NAMALWA (cell line): Measurements from ENCODE around the gene ASB4.
"Not testable (repeated sequence)": the region's sequence is repeated elsewhere in the genome, so short reads cannot be mapped to it uniquely, and the experiment has no call there.

ENCODE experiments used
- DNase-seq: peaks from one replicate; pipeline ENCODE4 v3.0.0-alpha.2; 2015; ENCODE audit warnings: low spot score

The ASB4 gene

GRCh38 chr7:95485391-95486123, at the start of gene ASB4:
ASB4 (plus strand) TSS chr7:95485943; CDS start chr7:95485972, 29 bp downstream.
- DNase-seq: no peak

- no peak for DNase-seq
Measured at GRCh38 chr7:95436407-95436806, 49.3 kb upstream of the ASB4 start.

DNA sequence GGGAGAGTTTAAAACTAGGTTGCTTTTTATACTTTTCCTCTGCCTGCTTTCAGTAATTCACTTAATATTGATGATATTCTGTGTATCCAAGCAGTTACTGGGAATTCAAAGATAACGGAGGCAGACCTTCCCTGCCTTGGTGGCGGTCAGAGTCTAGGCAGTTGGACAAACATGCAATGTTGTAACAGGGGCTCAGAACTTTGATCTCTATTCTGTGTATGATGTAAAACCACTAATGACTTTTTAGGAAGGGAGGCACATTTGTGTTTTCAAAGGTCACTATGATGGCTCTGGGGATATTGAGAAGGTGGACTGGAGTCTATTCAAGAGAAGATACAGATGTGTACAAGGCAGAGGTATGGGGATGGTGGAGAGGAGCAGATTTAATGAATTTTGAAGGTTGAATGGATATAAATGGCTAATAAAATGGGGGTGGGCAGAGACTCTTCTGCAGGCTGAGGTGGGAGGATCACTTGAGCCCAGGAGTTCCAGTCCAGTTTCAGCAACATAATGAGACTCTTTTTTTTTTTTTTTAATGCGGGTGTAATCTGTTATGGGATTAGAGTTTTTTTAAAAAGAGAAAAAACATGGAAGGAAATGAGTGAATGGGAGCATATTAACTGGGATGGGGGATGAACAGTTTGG, 45.2 kb upstream of the ASB4 start:
- DNase-seq: no peak

DNA sequence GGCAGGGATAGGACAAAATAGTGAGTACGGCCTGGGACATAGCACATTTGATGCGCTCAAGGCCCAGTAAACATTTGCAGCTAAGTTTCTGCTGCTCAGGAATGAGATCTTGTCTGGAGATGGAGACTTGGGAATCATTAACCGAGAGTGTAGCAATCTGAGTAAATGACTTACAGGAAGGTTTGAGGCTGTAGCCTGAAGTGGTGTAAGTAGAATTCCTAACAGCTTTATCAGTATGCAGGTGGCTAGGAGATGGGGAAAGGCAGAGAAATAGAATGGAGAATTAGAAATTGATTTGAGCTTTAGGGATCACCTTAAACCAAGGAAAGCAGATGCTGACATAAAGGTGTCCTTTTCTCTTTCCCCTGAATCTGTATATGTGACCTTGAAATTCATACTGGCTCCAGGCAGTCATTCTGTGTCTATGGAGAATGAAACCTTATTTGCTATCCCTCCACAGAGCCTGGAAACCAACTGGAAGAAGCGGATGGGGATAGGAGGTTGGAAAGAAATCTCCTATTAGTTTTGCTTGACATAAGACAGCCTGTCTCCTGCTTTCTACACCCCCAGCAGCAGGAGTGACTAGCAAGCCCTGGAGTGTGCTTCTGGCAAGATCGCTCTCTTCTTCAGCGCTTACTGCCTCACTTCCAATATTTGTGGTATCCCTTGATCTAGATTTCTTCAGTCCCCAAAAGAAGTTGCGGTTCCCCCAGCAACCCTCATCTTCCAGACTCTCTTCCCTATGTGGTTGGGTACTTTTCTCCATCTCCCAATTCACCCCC, 44.5 kb upstream of the ASB4 start:
- no peak for DNase-seq

GRCh38 chr7:95444796-95445195, 40.9 kb upstream of the ASB4 start:
- no peak for DNase-seq

- DNase-seq: no peak
Measured at GRCh38 chr7:95446618-95447017, 39.1 kb upstream of the ASB4 start.

DNA sequence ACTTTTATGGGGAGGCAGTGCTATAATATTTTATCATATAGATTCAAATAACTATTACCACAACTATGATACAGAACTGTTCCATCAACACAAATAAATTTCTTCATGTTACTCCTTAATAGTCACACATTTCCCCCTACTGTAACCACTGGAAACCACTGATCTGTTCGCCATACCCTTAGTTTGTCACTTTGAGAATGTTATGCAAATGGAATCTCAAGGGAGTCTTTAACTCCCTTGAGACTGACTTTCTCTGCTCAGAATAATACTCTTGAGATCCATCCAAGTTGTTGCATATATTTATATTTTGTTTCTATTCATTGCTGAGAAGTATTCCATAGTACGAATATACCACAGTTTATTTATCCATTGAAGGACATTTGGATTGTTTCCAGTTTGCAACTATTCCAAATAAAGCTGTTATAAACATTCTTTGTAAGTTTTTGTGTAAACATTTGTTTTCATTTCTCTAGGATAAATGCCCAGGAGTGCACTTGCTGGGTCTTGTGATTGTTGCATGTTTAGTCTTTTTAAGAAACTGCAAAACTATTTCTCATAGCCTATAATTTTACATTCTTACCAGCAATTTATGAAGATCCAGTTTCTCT, 31.2 kb upstream of the ASB4 start:
- peak; percentile 72 for DNase-seq

DNA sequence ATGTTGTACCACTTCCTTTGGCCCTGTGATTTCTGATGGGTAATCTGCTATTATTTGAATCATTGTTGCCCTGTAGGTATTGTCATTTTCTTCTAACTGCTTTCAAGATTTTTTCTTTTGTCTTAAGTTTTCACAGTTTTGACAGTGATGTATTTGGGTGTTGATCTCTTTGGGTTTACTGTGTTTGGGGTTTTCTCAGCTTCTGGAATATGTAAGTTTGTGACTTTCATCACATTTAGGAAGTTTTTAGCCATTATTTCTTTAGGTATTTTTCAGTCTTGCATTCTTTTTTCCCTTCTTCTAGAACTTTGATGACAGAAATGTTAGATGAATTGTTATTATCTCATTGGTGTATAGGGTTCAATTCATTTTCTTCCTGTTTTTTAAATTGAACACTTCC, 27.8 kb upstream of the ASB4 start:
- no peak for DNase-seq

DNA sequence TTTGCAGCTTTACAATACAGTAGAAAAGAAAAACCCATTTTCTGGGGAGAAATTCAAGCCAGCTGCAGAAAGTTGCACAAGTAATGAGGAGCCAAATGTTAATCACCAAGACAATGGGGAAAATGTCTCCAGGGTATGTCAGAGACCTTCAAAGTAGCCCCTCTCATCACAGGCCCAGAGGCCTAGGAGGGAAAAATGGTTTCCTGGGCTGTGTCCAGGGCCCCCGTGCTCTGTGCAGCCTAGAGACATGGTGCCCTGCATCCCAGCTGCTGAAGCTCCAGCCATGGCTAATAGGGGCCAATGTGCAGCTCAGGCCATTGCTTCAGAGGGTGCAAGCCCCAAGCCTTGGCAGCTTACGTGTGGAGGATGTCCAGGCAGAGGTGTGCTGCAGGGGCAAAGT, 25.1 kb upstream of the ASB4 start:
- not testable (repeated sequence) for DNase-seq

DNA sequence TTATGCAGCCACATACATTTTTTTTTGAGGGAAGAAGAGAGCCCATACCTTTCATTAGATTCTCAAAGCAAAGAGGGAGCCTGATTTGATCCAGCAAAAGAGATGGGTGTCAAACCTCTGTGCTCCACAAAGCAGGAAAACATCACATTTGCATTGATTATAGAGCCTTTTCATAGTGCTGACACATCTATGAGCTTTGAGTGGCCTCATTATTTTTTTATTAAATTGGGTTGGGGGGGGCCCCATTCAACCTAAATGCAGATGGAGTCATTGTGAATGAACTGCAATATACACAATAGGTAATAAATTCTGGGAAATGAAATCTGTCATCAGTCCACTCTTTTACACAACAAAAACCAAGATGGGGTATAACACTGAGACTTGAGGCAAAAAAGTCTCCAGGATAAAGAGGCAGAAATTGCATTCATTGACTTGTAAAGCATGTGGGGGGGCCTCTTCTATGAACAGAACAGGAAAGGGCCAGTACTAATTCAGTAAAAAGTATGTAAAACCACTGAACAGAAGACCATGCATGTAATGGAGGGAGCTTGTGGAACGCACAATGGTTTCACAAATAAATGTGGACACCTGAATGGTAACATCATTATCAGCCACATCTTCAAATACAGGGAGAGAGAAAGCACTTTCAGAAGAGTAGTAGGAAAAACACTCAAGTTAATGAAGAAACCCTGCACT, 17.7 kb upstream of the ASB4 start:
- no peak for DNase-seq

DNA sequence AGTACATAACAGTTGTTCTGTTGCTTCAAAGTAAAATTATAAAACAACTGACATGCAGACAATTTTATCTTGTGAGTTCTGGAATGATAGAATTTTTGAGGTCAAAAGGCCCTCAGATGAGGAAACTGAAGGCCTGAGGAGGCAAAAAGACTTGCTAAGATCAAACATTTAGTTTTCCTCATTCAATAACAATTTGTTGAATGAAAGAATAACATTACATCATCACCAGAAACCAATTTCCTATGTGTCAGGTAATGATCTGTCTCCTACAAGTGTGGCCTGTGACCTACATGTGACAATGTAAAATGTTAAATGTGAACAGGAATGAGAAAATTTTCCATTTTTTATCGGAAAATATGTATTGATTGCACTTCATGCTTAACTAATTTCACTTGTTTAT, 16.6 kb upstream of the ASB4 start:
- no peak for DNase-seq

GRCh38 chr7:95469848-95470247, 15.9 kb upstream of the ASB4 start:
- DNase-seq: no peak

GRCh38 chr7:95470452-95470851, 15.3 kb upstream of the ASB4 start:
- DNase-seq: peak; percentile 67

- DNase-seq: no peak
Measured at GRCh38 chr7:95471071-95471470, 14.7 kb upstream of the ASB4 start.

GRCh38 chr7:95472581-95473161, 13.1 kb upstream of the ASB4 start:
- DNase-seq: no peak

DNA sequence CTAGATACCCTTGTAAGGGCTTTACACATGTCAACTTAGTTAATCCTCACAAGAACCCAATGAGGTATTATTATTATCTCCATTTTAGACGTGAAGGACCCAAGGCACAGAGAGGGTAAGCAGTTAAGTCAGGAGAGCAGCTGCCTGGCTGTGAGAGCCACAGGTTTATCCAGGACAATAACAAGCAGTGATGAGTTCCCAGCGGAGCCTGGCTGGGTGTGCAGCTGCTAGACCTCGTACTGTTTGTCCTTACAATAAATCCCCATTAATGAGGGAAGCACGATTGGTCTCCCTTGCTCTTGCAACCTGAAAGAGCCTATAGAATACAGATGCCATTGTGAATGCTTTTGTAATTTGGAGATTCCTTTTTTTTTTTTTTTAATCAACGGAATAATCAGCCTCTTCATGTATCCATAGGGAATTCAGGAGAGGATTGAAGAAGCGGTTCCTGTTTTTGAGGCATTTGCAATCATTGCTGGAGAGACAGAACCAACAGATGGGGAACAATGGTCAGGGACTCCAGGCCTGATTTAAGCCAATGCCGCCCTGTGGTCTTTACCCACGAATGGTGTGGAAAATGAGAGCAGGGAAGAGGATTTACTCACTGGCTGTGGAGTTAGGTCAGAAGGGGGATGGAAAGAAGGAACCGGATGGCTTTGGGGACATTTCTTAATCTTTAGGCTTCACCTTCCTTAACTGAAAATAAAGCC, 12.3 kb upstream of the ASB4 start:
- DNase-seq: no peak

DNA sequence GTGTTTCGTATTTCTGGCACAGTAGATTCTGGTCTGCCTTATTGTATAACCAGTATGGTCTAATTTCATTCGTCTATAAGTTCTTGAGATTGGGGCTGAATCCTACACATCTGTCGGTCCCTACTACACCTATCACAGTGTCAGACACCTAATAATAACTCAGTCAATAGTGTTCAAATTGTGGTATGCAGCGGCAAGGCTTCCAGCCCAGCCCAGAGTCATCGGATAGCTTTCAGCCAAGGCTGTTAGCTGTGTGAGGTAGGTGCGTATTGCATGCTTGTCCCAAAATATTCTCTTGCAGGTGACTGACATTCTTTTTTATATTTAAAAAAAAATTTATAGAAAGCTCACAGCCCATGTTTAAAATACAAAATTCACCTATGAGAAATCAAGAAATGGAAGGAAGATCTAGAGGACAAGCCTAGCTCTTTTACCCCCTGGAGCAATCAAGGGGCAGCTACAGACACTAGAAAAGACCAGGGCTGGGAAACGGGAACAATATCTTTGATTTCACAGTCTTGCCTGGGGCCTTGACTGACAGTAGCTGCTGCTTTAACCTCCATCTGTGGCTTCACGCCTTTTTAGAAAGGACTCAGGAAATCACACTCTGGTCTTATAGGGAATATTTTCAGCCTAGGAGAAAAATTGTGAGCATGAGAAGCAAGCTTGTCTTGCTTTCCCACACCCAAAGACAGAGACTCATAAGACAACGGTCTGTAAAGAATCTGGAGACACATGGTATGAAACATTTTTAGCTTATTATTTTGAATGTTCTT, 9.5 kb upstream of the ASB4 start:
- DNase-seq: no peak

- peak; percentile 84 for DNase-seq
Measured at GRCh38 chr7:95476904-95477594, 8.7 kb upstream of the ASB4 start.

- peak; percentile 35 for DNase-seq
Measured at GRCh38 chr7:95478272-95479037, 7.3 kb upstream of the ASB4 start.
